Breast epithelium (tissue), 3 donors: ENCODE data around the gene PAK6.

Experiments
- POLR2A ChIP-seq: fragments of 450-650 bp; IDR thresholded peaks from one replicate; pipeline ENCODE4 v1.6.1; 2016; ENCODE audit warnings: antibody characterized with exemption, mild to moderate bottlenecking, moderate library complexity
- TF ChIP-seq, protein P1 (sequence below), 3 donors: fragments of 450-650 bp; IDR thresholded peaks; one replicate each; pipeline ENCODE4 v1.5.1; 2016 to 2017; ENCODE audit warnings: antibody characterized with exemption in 3 of 3, mild to moderate bottlenecking in 3 of 3, moderate library complexity in 3 of 3

DNA sequence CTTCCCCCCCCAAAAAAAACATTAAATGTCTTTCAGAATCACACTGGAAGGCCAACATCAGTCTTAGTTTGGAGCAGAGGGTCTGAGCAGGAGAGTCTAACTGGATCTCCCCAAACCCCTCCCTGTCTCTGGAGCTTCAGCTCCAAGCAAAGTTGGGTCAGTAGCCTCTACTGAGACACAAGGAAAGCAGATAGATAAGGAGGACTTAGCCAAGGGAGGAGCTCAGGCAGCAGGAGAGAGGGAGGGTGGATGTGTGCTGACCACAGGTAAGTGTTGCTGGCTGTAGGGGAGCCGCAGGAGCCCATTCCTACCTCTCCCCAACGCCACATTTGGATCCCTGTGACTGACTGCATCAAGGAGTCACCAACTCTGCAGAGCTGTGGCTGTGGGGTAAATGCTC lies 61.9 kb downstream of the PAK6 start:
- TF ChIP-seq, protein P1, sequence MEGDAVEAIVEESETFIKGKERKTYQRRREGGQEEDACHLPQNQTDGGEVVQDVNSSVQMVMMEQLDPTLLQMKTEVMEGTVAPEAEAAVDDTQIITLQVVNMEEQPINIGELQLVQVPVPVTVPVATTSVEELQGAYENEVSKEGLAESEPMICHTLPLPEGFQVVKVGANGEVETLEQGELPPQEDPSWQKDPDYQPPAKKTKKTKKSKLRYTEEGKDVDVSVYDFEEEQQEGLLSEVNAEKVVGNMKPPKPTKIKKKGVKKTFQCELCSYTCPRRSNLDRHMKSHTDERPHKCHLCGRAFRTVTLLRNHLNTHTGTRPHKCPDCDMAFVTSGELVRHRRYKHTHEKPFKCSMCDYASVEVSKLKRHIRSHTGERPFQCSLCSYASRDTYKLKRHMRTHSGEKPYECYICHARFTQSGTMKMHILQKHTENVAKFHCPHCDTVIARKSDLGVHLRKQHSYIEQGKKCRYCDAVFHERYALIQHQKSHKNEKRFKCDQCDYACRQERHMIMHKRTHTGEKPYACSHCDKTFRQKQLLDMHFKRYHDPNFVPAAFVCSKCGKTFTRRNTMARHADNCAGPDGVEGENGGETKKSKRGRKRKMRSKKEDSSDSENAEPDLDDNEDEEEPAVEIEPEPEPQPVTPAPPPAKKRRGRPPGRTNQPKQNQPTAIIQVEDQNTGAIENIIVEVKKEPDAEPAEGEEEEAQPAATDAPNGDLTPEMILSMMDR (IDR thresholded peaks at IDR 0.05): no peak
- no peak for TF ChIP-seq POLR2A
